CD4-positive, alpha-beta T cell treated with Interleukin-12 subunit alpha and Interleukin-12 subunit beta, for 1 hour (primary cell): ENCODE measurements around the gene RAD54L.
"Not testable (repeated sequence)": the region's sequence is repeated elsewhere in the genome, so short reads cannot be mapped to it uniquely, and the experiment has no call there.

Source experiments
- DNase-seq: peaks from one replicate; pipeline ENCODE4 v3.0.0-alpha.2; 2020

Gene RAD54L

GRCh38 chr1:46247436-46248121 is at the start of gene RAD54L:
TSS of gene RAD54L (plus strand) at chr1:46247763. CDS start at chr1:46248406, 643 bp downstream.
- DNase-seq, result peak; percentile 98

- peak; percentile 78 for DNase-seq
Measured at GRCh38 chr1:46197964-46198811, 49.4 kb upstream of the RAD54L start, which contains the start of gene POMGNT1. TSS of gene POMGNT1 (minus strand) at chr1:46198434. CDS start at chr1:46197821, 613 bp downstream.

- DNase-seq, result no peak
Measured at GRCh38 chr1:46199233-46199749, 48.3 kb upstream of the RAD54L start.

- DNase-seq, result no peak
Measured at GRCh38 chr1:46203738-46204405, 43.7 kb upstream of the RAD54L start.

- no peak for DNase-seq
Measured at GRCh38 chr1:46204406-46204742, 43.2 kb upstream of the RAD54L start.

GRCh38 chr1:46205141-46205540 is 42.4 kb upstream of the RAD54L start:
- no peak for DNase-seq

- DNase-seq, result no peak
Measured at GRCh38 chr1:46205791-46206190, 41.8 kb upstream of the RAD54L start.

GRCh38 chr1:46206399-46206798 is 41.2 kb upstream of the RAD54L start:
- no peak for DNase-seq

- DNase-seq, result no peak
Measured at GRCh38 chr1:46210561-46210960, 37.0 kb upstream of the RAD54L start.

- DNase-seq, result no peak
Measured at GRCh38 chr1:46211051-46211450, 36.5 kb upstream of the RAD54L start.

- no peak for DNase-seq
Measured at GRCh38 chr1:46215504-46215903, 32.1 kb upstream of the RAD54L start.

- no peak for DNase-seq
Measured at GRCh38 chr1:46218443-46218842, 29.1 kb upstream of the RAD54L start.

GRCh38 chr1:46219551-46220520 is 27.7 kb upstream of the RAD54L start:
- no peak for DNase-seq

GRCh38 chr1:46220808-46221207 is 26.8 kb upstream of the RAD54L start:
- DNase-seq, result no peak

- DNase-seq, result no peak
Measured at GRCh38 chr1:46221749-46222148, 25.8 kb upstream of the RAD54L start.

- DNase-seq, result not testable (repeated sequence)
Measured at GRCh38 chr1:46223055-46223454, 24.5 kb upstream of the RAD54L start.

- peak; percentile 66 for DNase-seq
Measured at GRCh38 chr1:46223472-46223943, 24.1 kb upstream of the RAD54L start.

GRCh38 chr1:46224966-46225365 is 22.6 kb upstream of the RAD54L start:
- DNase-seq, result no peak

- not testable (repeated sequence) for DNase-seq
Measured at GRCh38 chr1:46231231-46231630, 16.3 kb upstream of the RAD54L start.

GRCh38 chr1:46236882-46237281 is 10.7 kb upstream of the RAD54L start:
- DNase-seq, result no peak

- not testable (repeated sequence) for DNase-seq
Measured at GRCh38 chr1:46238865-46239264, 8.7 kb upstream of the RAD54L start.

- DNase-seq, result not testable (repeated sequence)
Measured at GRCh38 chr1:46241733-46242132, 5.8 kb upstream of the RAD54L start.
